Vagina (tissue), 2 donors: ENCODE results near the gene ANKS6. TPM values are rescaled to one million over a fixed set of nuclear protein-coding genes. Genes with fewer than 3 reads are reported as not detected.

Experiments used
- DNase-seq, 2 donors: peaks; one replicate each; pipeline ENCODE4 v3.0.0-alpha.2; 2017; ENCODE audit errors: extremely low spot score in 2 of 2
- H3K27ac ChIP-seq: fragments of 200-600 bp; sonication (generic); one replicate; pipeline ENCODE4 v1.5.1; 2019
- H3K27me3 ChIP-seq: fragments of 200-600 bp; sonication (generic); one replicate; pipeline ENCODE4 v1.5.1; 2019
- H3K36me3 ChIP-seq, 2 donors: fragments of 200-600 bp; sonication (generic); one replicate each; pipeline ENCODE4 v1.5.1; 2017 to 2019
- H3K4me1 ChIP-seq: fragments of 200-600 bp; sonication (generic); one replicate; pipeline ENCODE4 v1.5.1; 2019
- H3K4me3 ChIP-seq, 2 donors: fragments of 200-600 bp; sonication (generic); 1 replicate in 1 of 2; 2 replicates in 1 of 2; pipeline ENCODE4 v1.5.1; 2016 to 2019
- H3K9me3 ChIP-seq: fragments of 200-600 bp; sonication (generic); one replicate; pipeline ENCODE4 v1.5.1; 2019
- CTCF ChIP-seq, 3 experiments: fragments of 450-650 bp in 2 of 3; fragments of 200-600 bp in 1 of 3; sonication (generic) in 1 of 3; IDR thresholded peaks; one replicate each; pipeline ENCODE4 v1.5.1; 2017 to 2019; ENCODE audit warnings: antibody characterized with exemption in 3 of 3, mild to moderate bottlenecking in 2 of 3, moderate library complexity in 2 of 3
- POLR2A ChIP-seq, 2 donors: fragments of 450-650 bp; IDR thresholded peaks; one replicate each; pipeline ENCODE4 v1.6.1; 2017; ENCODE audit warnings: antibody characterized with exemption in 2 of 2, mild to moderate bottlenecking in 2 of 2, moderate library complexity in 2 of 2
- POLR2AphosphoS5 ChIP-seq, 2 donors: sonication (generic); formaldehyde crosslinking; IDR thresholded peaks; one replicate each; pipeline ENCODE4 v1.9.0; 2017; ENCODE audit warnings: antibody characterized with exemption in 2 of 2, mild to moderate bottlenecking in 2 of 2, low read depth in 1 of 2; ENCODE audit not compliant: insufficient read depth in 1 of 2
- intact Hi-C: fragments of 100-400 bp; cut with DNase I; formaldehyde crosslinking; loops from one replicate; pipeline ENCODE4 v1.15.1; 2023
- total RNA-seq: library from RNA; depleted of rRNA; stranded (reverse); fragments of >200 nt; gene quantifications from one replicate; pipeline ENCODE4 v1.2.3, GENCODE V29; 2016

The ANKS6 gene
- total RNA-seq, 1 donor from 2014 or later, result 10.8 TPM

GRCh38 chr9:98709968-98710965 lies 86.1 kb downstream of the ANKS6 start:
- no peak for TF ChIP-seq POLR2A (IDR thresholded peaks at IDR 0.05)
- no peak for DNase-seq
- Histone ChIP-seq H3K27ac (no peak overlapping the region), H3K27me3 (no peaks in the 10 kb centered on the region), H3K4me3 (no peak overlapping the region), H3K9me3 (no peaks in the 10 kb centered on the region), H3K4me1 (peaks cover 16% of the 10 kb centered on the region), H3K36me3 (no peaks in the 10 kb centered on the region)
- intact Hi-C loops, result loop anchor here (5.0 kb wide), 1 partner anchor 872 kb away; no protein-coding TSS in a partner anchor

- intact Hi-C loops, result no loop called here
- no peaks in the 10 kb centered on the region for H3K36me3 ChIP-seq
- no peaks in the 10 kb centered on the region for H3K9me3 ChIP-seq
- TF ChIP-seq POLR2A (IDR thresholded peaks at IDR 0.05) (no peak), CTCF (IDR thresholded peaks at IDR 0.05) (no peak), POLR2AphosphoS5 (IDR thresholded peaks at IDR 0.05; ENCODE audit: insufficient read depth in 1 of 2, low read depth in 1 of 2) (no peak)
- no peaks in the 10 kb centered on the region for H3K27me3 ChIP-seq
- H3K4me1 ChIP-seq, result peaks cover 16% of the 10 kb centered on the region
- DNase-seq, result no peak
- H3K4me3 ChIP-seq, result peak within 1 kb of the TSS in 1 of 2 donors; percentile 30
- H3K27ac ChIP-seq, result no peak within 1 kb of the TSS
Measured at GRCh38 chr9:98708933-98709911, 87.1 kb downstream of the ANKS6 start, which contains the start of gene GABBR2. TSS of gene GABBR2 (minus strand) at chr9:98708935. CDS start at chr9:98708737, 198 bp downstream.

GRCh38 chr9:98708103-98708932 lies 88.0 kb downstream of the ANKS6 start:
- intact Hi-C loops, result no loop called here
- Histone ChIP-seq H3K4me1 (peaks cover 16% of the 10 kb centered on the region), H3K4me3 (peak overlapping the region in 1 of 2 donors; percentile 30), H3K27me3 (no peaks in the 10 kb centered on the region), H3K9me3 (no peaks in the 10 kb centered on the region), H3K27ac (no peak overlapping the region), H3K36me3 (no peaks in the 10 kb centered on the region)
- TF ChIP-seq CTCF (IDR thresholded peaks at IDR 0.05) (no peak), POLR2AphosphoS5 (IDR thresholded peaks at IDR 0.05; ENCODE audit: insufficient read depth in 1 of 2, low read depth in 1 of 2) (no peak), POLR2A (IDR thresholded peaks at IDR 0.05) (no peak)
- DNase-seq, result no peak

- no peaks in the 10 kb centered on the region for H3K36me3 ChIP-seq
- H3K27ac ChIP-seq, result no peak overlapping the region
- H3K4me1 ChIP-seq, result peaks cover 16% of the 10 kb centered on the region
- intact Hi-C loops, result no loop called here
- H3K4me3 ChIP-seq, result no peak overlapping the region
- TF ChIP-seq POLR2AphosphoS5 (IDR thresholded peaks at IDR 0.05; ENCODE audit: insufficient read depth in 1 of 2, low read depth in 1 of 2), result no peak
- no peak for TF ChIP-seq CTCF (IDR thresholded peaks at IDR 0.05)
- TF ChIP-seq POLR2A (IDR thresholded peaks at IDR 0.05), result no peak
- H3K27me3 ChIP-seq, result no peaks in the 10 kb centered on the region
- no peaks in the 10 kb centered on the region for H3K9me3 ChIP-seq
- DNase-seq, result no peak
Measured at GRCh38 chr9:98707166-98708102, 88.9 kb downstream of the ANKS6 start.
